Suprapubic skin (tissue), 3 donors: ENCODE data around the gene MYO1F.

Experiments used
- CTCF ChIP-seq, 2 donors: fragments of 200-600 bp in 1 of 2; fragments of 450-650 bp in 1 of 2; sonication (generic) in 1 of 2; IDR thresholded peaks; one replicate each; pipeline ENCODE4 v1.5.1; 2016 to 2019; ENCODE audit warnings: antibody characterized with exemption in 2 of 2, mild to moderate bottlenecking in 1 of 2, moderate library complexity in 1 of 2
- EP300 ChIP-seq: sonication (generic); formaldehyde crosslinking; IDR thresholded peaks from one replicate; pipeline ENCODE4 v1.6.1; 2017; ENCODE audit warnings: antibody characterized with exemption

- TF ChIP-seq CTCF (IDR thresholded peaks at IDR 0.05) (no peak), EP300 (no peak)
Measured at GRCh38 chr19:8539621-8540149, 37.6 kb downstream of the MYO1F start.
